IMR-90 (cell line): ENCODE measurements around the gene ZNF23. TPM values are rescaled to one million over a fixed set of nuclear protein-coding genes. Genes with fewer than 3 reads are reported as not detected.

ENCODE experiments used
- ATAC-seq: fragments of 200-7000 bp; cut with Tn5 transposase; 2 replicates; pipeline ENCODE4 v1.9.1; 2020; ENCODE audit warnings: low read depth, mild to moderate bottlenecking, moderate library complexity
- BruUV-seq: library from RNA; stranded (reverse); fragments of 400-500 nt; replicated peaks from 2 replicates; lab custom pipeline; 2021; lab: Mats Ljungman, UMichigan
- CTCF ChIA-PET: fragments of 300-600 bp; formaldehyde crosslinking; extraction: SDS; loops from one replicate; lab custom pipeline; 2021; ENCODE audit warnings: antibody characterized with exemption; lab: Yijun Ruan, JAX
- POLR2A ChIA-PET: fragments of 300-600 bp; sonication (Branson Sonifier 250); formaldehyde crosslinking; loops from one replicate; lab custom pipeline; 2022; ENCODE audit warnings: antibody characterized with exemption; ENCODE audit not compliant: unreplicated experiment; lab: Charles Lee
- DNase-seq: peaks from one replicate; pipeline ENCODE4 v3.0.0; 2013
- H2AFZ ChIP-seq: replicated peaks from 2 replicates; pipeline ENCODE3; 2013; ENCODE audit warnings: low read length, mild to moderate bottlenecking; ENCODE audit not compliant: poor library complexity
- H2AK5ac ChIP-seq: 2 replicates; pipeline ENCODE4 v1.6.1; 2013; ENCODE audit warnings: low read depth, low read length, inconsistent platforms
- H2AK9ac ChIP-seq: replicated peaks from 2 replicates; pipeline ENCODE3; 2013; ENCODE audit warnings: mild to moderate bottlenecking, low read depth, low read length, moderate library complexity; ENCODE audit not compliant: poor library complexity
- H2BK120ac ChIP-seq: 2 replicates; pipeline ENCODE4 v1.6.1; 2013; ENCODE audit warnings: low read depth, low read length, inconsistent platforms
- H2BK15ac ChIP-seq: 3 replicates; pipeline ENCODE4 v1.6.1; 2013; ENCODE audit warnings: low read depth, low read length, inconsistent platforms
- H2BK20ac ChIP-seq: 2 replicates; pipeline ENCODE4 v1.6.1; 2013; ENCODE audit warnings: low read depth, mild to moderate bottlenecking, inconsistent platforms, low read length, moderate library complexity
- H2BK5ac ChIP-seq: 2 replicates; pipeline ENCODE4 v1.6.1; 2013; ENCODE audit warnings: mild to moderate bottlenecking, low read depth, low read length, inconsistent platforms; ENCODE audit not compliant: poor library complexity, severe bottlenecking
- H3K14ac ChIP-seq: replicated peaks from 2 replicates; pipeline ENCODE4 v1.6.1; 2013; ENCODE audit warnings: low read depth, low read length, inconsistent platforms
- H3K18ac ChIP-seq: 2 replicates; pipeline ENCODE4 v1.6.1; 2013; ENCODE audit warnings: low read depth, low read length, control low read depth
- H3K23ac ChIP-seq: 2 replicates; pipeline ENCODE4 v1.6.1; 2013; ENCODE audit warnings: low read depth, low read length, inconsistent platforms
- H3K27ac ChIP-seq: 2 replicates; pipeline ENCODE4 v1.5.1; 2013; ENCODE audit warnings: mild to moderate bottlenecking, control low read depth, low read length; ENCODE audit not compliant: insufficient read depth
- H3K27me3 ChIP-seq: 2 replicates; pipeline ENCODE4 v1.6.1; 2013; ENCODE audit warnings: low read length; ENCODE audit not compliant: control insufficient read depth, insufficient read depth
- H3K36me3 ChIP-seq: 2 replicates; pipeline ENCODE4 v1.6.1; 2013; ENCODE audit warnings: low read length, mixed read lengths; ENCODE audit not compliant: control insufficient read depth, insufficient read depth
- H3K4ac ChIP-seq: 2 replicates; pipeline ENCODE4 v1.6.1; 2013; ENCODE audit warnings: low read depth, low read length, inconsistent platforms
- H3K4me1 ChIP-seq: 2 replicates; pipeline ENCODE4 v1.6.1; 2013; ENCODE audit warnings: low read length, mixed read lengths; ENCODE audit not compliant: control insufficient read depth, insufficient read depth
- H3K4me2 ChIP-seq: 2 replicates; pipeline ENCODE4 v1.6.1; 2013; ENCODE audit warnings: low read depth, mild to moderate bottlenecking, control low read depth, low read length, moderate library complexity
- H3K4me3 ChIP-seq: 2 replicates; pipeline ENCODE4 v1.5.1; 2013; ENCODE audit warnings: low read depth, mild to moderate bottlenecking, control low read depth, low read length, moderate library complexity; ENCODE audit not compliant: insufficient read depth
- H3K56ac ChIP-seq: 2 replicates; pipeline ENCODE4 v1.6.1; 2013; ENCODE audit warnings: low read length, inconsistent platforms; ENCODE audit not compliant: insufficient read depth; ENCODE audit errors: extremely low read depth
- H3K79me1 ChIP-seq, 2 experiments: 2 replicates each; pipeline ENCODE4 v1.6.1; 2013; ENCODE audit warnings: low read length in 2 of 2, inconsistent platforms in 1 of 2, low read depth in 1 of 2
- H3K9ac ChIP-seq: 2 replicates; pipeline ENCODE4 v1.6.1; 2013; ENCODE audit warnings: low read depth, low read length, control low read depth
- H3K9me1 ChIP-seq: 2 replicates; pipeline ENCODE4 v1.6.1; 2013; ENCODE audit warnings: low read length, inconsistent platforms; ENCODE audit not compliant: insufficient read depth
- H3K9me3 ChIP-seq: 2 replicates; pipeline ENCODE4 v1.6.1; 2013; ENCODE audit warnings: low read length; ENCODE audit not compliant: control insufficient read depth, insufficient read depth
- H4K20me1 ChIP-seq: 2 replicates; pipeline ENCODE4 v1.6.1; 2013; ENCODE audit warnings: low read length, inconsistent platforms; ENCODE audit not compliant: insufficient read depth
- H4K5ac ChIP-seq: 2 replicates; pipeline ENCODE4 v1.6.1; 2013; ENCODE audit warnings: mild to moderate bottlenecking, low read depth, low read length, control low read depth
- H4K8ac ChIP-seq, 2 experiments: 2 replicates each; pipeline ENCODE4 v1.6.1; 2013; ENCODE audit warnings: low read depth in 2 of 2, low read length in 2 of 2, control low read depth in 1 of 2, inconsistent platforms in 1 of 2
- H4K91ac ChIP-seq: 2 replicates; pipeline ENCODE4 v1.6.1; 2013; ENCODE audit warnings: low read depth, low read length, inconsistent platforms; ENCODE audit not compliant: insufficient read depth
- MAZ ChIP-seq: IDR thresholded peaks from 2 replicates; pipeline ENCODE4 v1.6.1; 2012; ENCODE audit warnings: low read depth, mild to moderate bottlenecking, low read length, improper control_type of control experiment, moderate library complexity, borderline replicate concordance
- WGBS, 2 experiments: methylation state at CpG; one replicate each; pipeline versions ENCODE4 v1.1.5 to v1.1.7; 2013; ENCODE audit warnings: missing lambda C conversion rate in 2 of 2; ENCODE audit not compliant: insufficient read length in 1 of 2; ENCODE audit errors: extremely low coverage in 2 of 2; 5-methylcytosine and 5-hydroxymethylcytosine counted together
- dilution Hi-C: fragments of 300-500 bp; cut with HindIII; formaldehyde crosslinking; loops from one replicate; pipeline ENCODE4 v1.14.3; 2018; ENCODE audit warnings: low sequenced_read_pairs; ENCODE audit not compliant: unreplicated experiment
- in situ Hi-C: fragments of 300-500 bp; cut with MboI; formaldehyde crosslinking; loops from 3 replicates; pipeline ENCODE4 v1.14.3; 2019; ENCODE audit warnings: low sequenced_read_pairs, inconsistent platforms, mixed read lengths
- intact Hi-C: fragments of 100-400 bp; cut with micrococcal nuclease; formaldehyde crosslinking; loops from 2 replicates; pipeline ENCODE4 v1.10.0; 2022
- polyA plus RNA-seq, 3 experiments: library from polyadenylated mRNA; depleted of rRNA; stranded (reverse); fragments of >200 nt; gene quantifications; 2 replicates each; pipeline ENCODE4 v1.2.3, GENCODE V29; 2012; ENCODE audit warnings: low replicate concordance in 1 of 3
- total RNA-seq: library from RNA; depleted of rRNA; stranded (reverse); fragments of >200 nt; gene quantifications from 2 replicates; pipeline ENCODE4 v1.2.3, GENCODE V29; 2012

Gene ZNF23
- total and polyA plus RNA-seq, 2 of the 4 experiments (the other 2 are of a cell fraction), result 7.5 to 8.8 TPM

DNA sequence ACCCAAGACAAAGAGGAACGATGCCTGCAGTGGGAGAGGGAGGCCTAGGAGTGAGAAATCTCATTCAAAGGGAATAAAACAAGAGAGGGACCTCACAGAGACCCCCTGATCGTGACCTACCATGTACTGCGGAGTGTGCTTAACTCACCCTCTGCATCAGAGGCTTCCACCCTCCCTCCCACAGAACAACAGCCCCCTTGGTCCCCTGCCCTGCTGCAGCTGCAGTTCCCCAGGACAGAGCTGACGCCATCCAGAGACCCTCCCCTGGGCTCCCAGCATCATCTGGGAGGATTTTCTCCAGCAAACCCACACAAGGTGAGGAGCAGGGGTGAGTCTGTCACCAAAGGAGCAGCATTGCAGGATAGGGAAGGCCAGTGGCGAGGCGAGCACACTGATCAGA is 60.0 kb downstream of the ZNF23 start:
- no peak overlapping the region for H3K23ac ChIP-seq
- no peak overlapping the region for H3K27ac ChIP-seq
- no peak overlapping the region for H2BK15ac ChIP-seq
- no peak overlapping the region for H4K5ac ChIP-seq
- DNase-seq (no peak), ATAC-seq (no peak)
- H2AK9ac ChIP-seq, result no peak overlapping the region
- dilution Hi-C loops, result no loop called here
- ChIA-PET CTCF (interaction anchor here (0.6 kb wide), 2 partner anchors 95 to 97 kb away, joined by 3 to 8 read pairs; no protein-coding TSS in a partner anchor), POLR2A (no interaction called here)
- H3K9me1 ChIP-seq, result no peaks in the 10 kb centered on the region
- H2BK5ac ChIP-seq, result no peak overlapping the region
- peaks cover 4% of the 10 kb centered on the region; the same call in 1 of the 2 replicates for H3K27me3 ChIP-seq
- H3K4me3 ChIP-seq, result no peak overlapping the region
- H3K9ac ChIP-seq, result no peak overlapping the region
- H2BK20ac ChIP-seq, result no peak overlapping the region
- no peak overlapping the region for H3K18ac ChIP-seq
- intact Hi-C loops, result no loop called here
- H2BK120ac ChIP-seq, result no peak overlapping the region
- no peaks in the 10 kb centered on the region for H3K4me1 ChIP-seq
- H2AFZ ChIP-seq, result no peak overlapping the region
- H3K9me3 ChIP-seq, result no peaks in the 10 kb centered on the region
- no peak overlapping the region for H4K91ac ChIP-seq
- H3K36me3 ChIP-seq, result no peaks in the 10 kb centered on the region
- no peaks in the 10 kb centered on the region for H3K79me1 ChIP-seq
- no peak overlapping the region for H3K14ac ChIP-seq
- no peak overlapping the region for H3K56ac ChIP-seq
- H4K20me1 ChIP-seq, result no peaks in the 10 kb centered on the region
- H3K4me2 ChIP-seq, result no peak overlapping the region
- BruUV-seq, result no TSS peak
- H2AK5ac ChIP-seq, result no peak overlapping the region
- H4K8ac ChIP-seq, result no peak overlapping the region
- 26% methylated on average over 2 of the region's 6 CpGs; no CpG with 5 or more reads in 1 of the 2 experiments for WGBS, 2 experiments
- H3K4ac ChIP-seq, result no peak overlapping the region
- in situ Hi-C loops, result no loop called here
- no peak for TF ChIP-seq MAZ
